Keratinocyte (primary cell): ENCODE data around the gene KCNT2. TPM values are rescaled to one million over a fixed set of nuclear protein-coding genes. Genes with fewer than 3 reads are reported as not detected.
"Not testable (repeated sequence)": the region's sequence is repeated elsewhere in the genome, so short reads cannot be mapped to it uniquely, and the experiment has no call there.

Source experiments
- DNase-seq: peaks from one replicate; pipeline ENCODE4 v3.0.0-alpha.2; 2011; ENCODE audit warnings: low read depth, missing footprints, low spot score
- FAIRE-seq: peaks from 2 replicates; lab custom pipeline; 2011; peaks lifted over from hg19 to GRCh38; lab: Jason Lieb, UNC
- H2AFZ ChIP-seq: 2 replicates; pipeline ENCODE4 v1.6.0; 2012; ENCODE audit warnings: low read length, control low read depth, inconsistent platforms; ENCODE audit not compliant: control insufficient read depth
- H3K27ac ChIP-seq: 2 replicates; pipeline ENCODE4 v1.5.1; 2011; ENCODE audit warnings: low read length; ENCODE audit not compliant: control insufficient read depth, insufficient read depth
- H3K27me3 ChIP-seq: 3 replicates; pipeline ENCODE4 v1.6.0; 2011; ENCODE audit warnings: low read length; ENCODE audit not compliant: control insufficient read depth, insufficient read depth; ENCODE audit errors: extremely low read depth
- H3K36me3 ChIP-seq, 2 experiments: 2 replicates in 1 of 2; 3 replicates in 1 of 2; pipeline ENCODE4 v1.5.1; 2011; ENCODE audit warnings: low read length in 2 of 2, mild to moderate bottlenecking in 1 of 2; ENCODE audit not compliant: control insufficient read depth in 2 of 2, insufficient read depth in 2 of 2; ENCODE audit errors: extremely low read depth in 1 of 2
- H3K4me1 ChIP-seq: 3 replicates; pipeline ENCODE4 v1.5.1; 2011; ENCODE audit warnings: low read length; ENCODE audit not compliant: control insufficient read depth, insufficient read depth; ENCODE audit errors: extremely low read depth
- H3K4me2 ChIP-seq: 3 replicates; pipeline ENCODE4 v1.6.0; 2011; ENCODE audit warnings: low read depth, low read length; ENCODE audit not compliant: control insufficient read depth, insufficient read depth; ENCODE audit errors: extremely low read depth
- H3K4me3 ChIP-seq, 3 experiments: fragments of 200-600 bp in 1 of 3; sonication (generic) in 1 of 3; 2 replicates in 2 of 3; 3 replicates in 1 of 3; pipeline ENCODE4 v1.5.1; 2011 to 2016; ENCODE audit warnings: low read length in 3 of 3, mild to moderate bottlenecking in 3 of 3, control low read depth in 2 of 3, inconsistent platforms in 1 of 3, low read depth in 1 of 3, mixed read lengths in 1 of 3, mixed run types in 1 of 3, moderate library complexity in 1 of 3; ENCODE audit not compliant: control insufficient read depth in 2 of 3, insufficient read depth in 2 of 3; ENCODE audit errors: extremely low read depth in 1 of 3
- H3K79me2 ChIP-seq: 2 replicates; pipeline ENCODE4 v1.6.0; 2012; ENCODE audit warnings: low read length; ENCODE audit not compliant: control insufficient read depth, insufficient read depth
- H3K9ac ChIP-seq: 3 replicates; pipeline ENCODE4 v1.6.0; 2011; ENCODE audit warnings: low read length; ENCODE audit not compliant: control insufficient read depth, insufficient read depth; ENCODE audit errors: extremely low read depth
- H3K9me1 ChIP-seq: 3 replicates; pipeline ENCODE4 v1.6.0; 2011; ENCODE audit warnings: low read length; ENCODE audit not compliant: control insufficient read depth, insufficient read depth; ENCODE audit errors: extremely low read depth
- H3K9me3 ChIP-seq: 2 replicates; pipeline ENCODE4 v1.5.1; 2012; ENCODE audit warnings: low read depth, low read length; ENCODE audit not compliant: control insufficient read depth
- H4K20me1 ChIP-seq: 3 replicates; pipeline ENCODE4 v1.6.0; 2011; ENCODE audit warnings: low read length; ENCODE audit not compliant: control insufficient read depth, insufficient read depth; ENCODE audit errors: extremely low read depth
- CTCF ChIP-seq, 3 experiments: IDR thresholded peaks in 1 of 3; conservative IDR thresholded peaks in 1 of 3; optimal IDR thresholded peaks in 1 of 3; 2 replicates in 2 of 3; 3 replicates in 1 of 3; pipeline versions ENCODE3 to v1.5.1; 2011; ENCODE audit warnings: low read length in 3 of 3, mild to moderate bottlenecking in 3 of 3, moderate library complexity in 2 of 3, control low read depth in 1 of 3, inconsistent platforms in 1 of 3; ENCODE audit not compliant: insufficient read depth in 2 of 3; ENCODE audit errors: extremely low read depth in 1 of 3
- EZH2 ChIP-seq: IDR thresholded peaks from one replicate; pipeline ENCODE4 v1.6.1; 2012; ENCODE audit warnings: inconsistent platforms, mild to moderate bottlenecking, low read length, moderate library complexity
- dilution Hi-C: fragments of 300-500 bp; cut with MboI; formaldehyde crosslinking; loops from one replicate; pipeline ENCODE4 v1.7.0; 2020; ENCODE audit warnings: low sequenced_read_pairs; ENCODE audit not compliant: extremely low pct_ligation_motif_present
- polyA plus RNA-seq, 5 experiments: library from polyadenylated mRNA; depleted of rRNA in 3 of 5; stranded (reverse) in 3 of 5; stranded (forward) in 1 of 5; unstranded in 1 of 5; fragments of >200 nt; gene quantifications; 1 replicate in 1 of 5; 2 replicates in 3 of 5; 3 replicates in 1 of 5; pipeline versions ENCODE4 v1.2.1 to v1.2.3, GENCODE V29; 2011 to 2012; ENCODE audit warnings: missing spikeins in 2 of 5, low read depth in 1 of 5, low replicate concordance in 1 of 5

KCNT2 gene
- polyA plus RNA-seq, 1 donor (not counting 4 experiments of a cell fraction or from before 2014, with no cell fraction given): not detected

GRCh38 chr1:196640976-196641375 is 32.7 kb upstream of the KCNT2 start:
- Histone ChIP-seq H3K4me1 (no peaks in the 10 kb centered on the region), H3K79me2 (no peaks in the 10 kb centered on the region), H2AFZ (no peak overlapping the region), H3K4me3 (no peak overlapping the region), H3K36me3 (no peaks in the 10 kb centered on the region), H3K9me3 (no peaks in the 10 kb centered on the region), H3K27ac (no peak overlapping the region), H3K4me2 (no peak overlapping the region), H4K20me1 (no peaks in the 10 kb centered on the region), H3K27me3 (no peaks in the 10 kb centered on the region), H3K9me1 (no peaks in the 10 kb centered on the region), H3K9ac (no peak overlapping the region)
- DNase-seq: no peak
- TF ChIP-seq CTCF (optimal IDR thresholded peaks at IDR 0.05 in 1 of 3, IDR thresholded peaks at IDR 0.05 in 1 of 3, conservative IDR thresholded peaks at IDR 0.05 in 1 of 3; ENCODE audit: extremely low read depth in 1 of 3, insufficient read depth in 2 of 3, low read length in 3 of 3) (no peak), EZH2 (no peak)
- dilution Hi-C loops: no loop called here
- FAIRE-seq: no peak

- dilution Hi-C loops, H3K9me1 ChIP-seq, DNase-seq: not testable (repeated sequence)
These were observed 31.1 kb upstream of the KCNT2 start for GRCh38 chr1:196639291-196639690.

GRCh38 chr1:196638466-196638865 is 30.2 kb upstream of the KCNT2 start:
- H3K4me2 ChIP-seq: no peak overlapping the region

More at GRCh38 chr1:196639291-196639690, 31.1 kb upstream of the KCNT2 start:
- not testable (repeated sequence) for H2AFZ ChIP-seq, H3K4me1 ChIP-seq, H3K9ac ChIP-seq, H3K9me3 ChIP-seq, H3K79me2 ChIP-seq, H3K27me3 ChIP-seq, H4K20me1 ChIP-seq, FAIRE-seq, H3K27ac ChIP-seq, H3K4me3 ChIP-seq, H3K4me2 ChIP-seq, H3K36me3 ChIP-seq

More at GRCh38 chr1:196638466-196638865, 30.2 kb upstream of the KCNT2 start:
- no peaks in the 10 kb centered on the region for H3K79me2 ChIP-seq
- TF ChIP-seq CTCF (optimal IDR thresholded peaks at IDR 0.05 in 1 of 3, IDR thresholded peaks at IDR 0.05 in 1 of 3, conservative IDR thresholded peaks at IDR 0.05 in 1 of 3; ENCODE audit: extremely low read depth in 1 of 3, insufficient read depth in 2 of 3, low read length in 3 of 3) (no peak), EZH2 (no peak)
- H3K27ac ChIP-seq: no peak overlapping the region
- no peak overlapping the region for H3K9ac ChIP-seq
- no peaks in the 10 kb centered on the region for H3K9me1 ChIP-seq
- DNase-seq: no peak
- no peak overlapping the region for H3K4me3 ChIP-seq
- H3K9me3 ChIP-seq: no peaks in the 10 kb centered on the region
- no peaks in the 10 kb centered on the region for H3K4me1 ChIP-seq
- no peaks in the 10 kb centered on the region for H3K27me3 ChIP-seq
- H2AFZ ChIP-seq: no peak overlapping the region
- no peak for FAIRE-seq
- dilution Hi-C loops: no loop called here
- no peaks in the 10 kb centered on the region for H3K36me3 ChIP-seq
- no peaks in the 10 kb centered on the region for H4K20me1 ChIP-seq
